Left forelimb (tissue), 1 donor: Measurements from ENCODE around the gene DENND1A.
"Not testable (repeated sequence)": the region's sequence is repeated elsewhere in the genome, so short reads cannot be mapped to it uniquely, and the experiment has no call there.

Source experiments
- DNase-seq: peaks from one replicate; pipeline ENCODE4 v3.0.0-alpha.2; 2018; ENCODE audit warnings: low spot score

DENND1A gene

GRCh38 chr9:123455187-123455586 lies 474.7 kb downstream of the DENND1A start:
- DNase-seq: no peak

- DNase-seq: no peak
These were observed 475.6 kb downstream of the DENND1A start for GRCh38 chr9:123454361-123454760.

DNA sequence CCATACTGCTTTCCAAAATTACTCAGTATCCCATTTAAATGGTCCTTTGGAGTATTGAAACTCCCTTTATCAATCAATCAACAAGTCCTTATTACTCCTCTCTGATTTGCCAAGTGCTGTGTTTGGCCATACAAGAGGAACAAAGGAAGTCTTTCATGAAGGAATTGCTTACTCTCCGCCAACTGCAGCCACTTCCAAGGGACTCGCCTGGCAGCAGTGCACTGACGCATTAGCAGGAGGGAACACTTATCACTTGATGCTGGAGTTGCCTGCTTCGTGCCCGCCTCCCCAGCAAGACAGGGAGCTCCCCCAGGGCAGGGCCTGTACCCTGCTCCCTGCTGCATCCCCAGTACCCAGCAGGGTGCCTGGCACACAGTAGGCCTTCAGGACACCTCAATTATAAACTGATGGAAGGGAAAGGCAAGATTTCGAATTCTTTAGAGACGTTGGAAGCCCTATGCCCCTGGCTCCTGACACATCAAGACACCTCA lies 476.1 kb downstream of the DENND1A start:
- DNase-seq: no peak

DNA sequence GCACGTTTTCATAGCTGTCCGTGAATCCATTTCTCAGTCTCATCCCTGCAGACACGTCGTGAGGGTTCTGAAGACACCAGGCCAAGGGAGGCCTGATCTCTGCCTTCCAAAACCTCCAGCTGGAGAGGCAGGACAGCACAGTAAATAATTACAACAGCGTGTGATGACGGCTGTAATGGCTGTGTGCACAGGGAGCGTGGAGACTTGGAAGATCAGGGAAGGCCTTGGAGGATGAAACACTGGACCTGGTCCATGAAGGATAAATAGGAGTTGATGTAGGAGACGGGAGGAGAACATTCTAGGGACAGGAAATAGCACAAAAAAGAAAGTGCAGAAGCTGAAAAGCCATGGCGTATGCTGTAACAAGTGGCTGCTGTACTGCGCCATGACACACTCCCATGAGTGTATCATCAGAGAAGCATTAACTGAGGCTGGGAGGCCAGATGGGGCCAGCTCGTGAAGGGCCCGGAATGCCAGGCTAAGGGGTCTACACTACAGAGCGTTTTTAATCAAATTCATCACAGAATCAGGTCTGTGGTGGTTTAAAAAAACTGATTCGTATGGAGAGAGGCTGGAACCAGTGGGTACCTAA lies 476.8 kb downstream of the DENND1A start:
- no peak for DNase-seq

- DNase-seq: no peak
These were observed 478.9 kb downstream of the DENND1A start for GRCh38 chr9:123450996-123451395.

GRCh38 chr9:123450098-123450770 lies 479.7 kb downstream of the DENND1A start:
- DNase-seq: no peak

- DNase-seq: no peak
These were observed 481.8 kb downstream of the DENND1A start for GRCh38 chr9:123447934-123448646.

DNA sequence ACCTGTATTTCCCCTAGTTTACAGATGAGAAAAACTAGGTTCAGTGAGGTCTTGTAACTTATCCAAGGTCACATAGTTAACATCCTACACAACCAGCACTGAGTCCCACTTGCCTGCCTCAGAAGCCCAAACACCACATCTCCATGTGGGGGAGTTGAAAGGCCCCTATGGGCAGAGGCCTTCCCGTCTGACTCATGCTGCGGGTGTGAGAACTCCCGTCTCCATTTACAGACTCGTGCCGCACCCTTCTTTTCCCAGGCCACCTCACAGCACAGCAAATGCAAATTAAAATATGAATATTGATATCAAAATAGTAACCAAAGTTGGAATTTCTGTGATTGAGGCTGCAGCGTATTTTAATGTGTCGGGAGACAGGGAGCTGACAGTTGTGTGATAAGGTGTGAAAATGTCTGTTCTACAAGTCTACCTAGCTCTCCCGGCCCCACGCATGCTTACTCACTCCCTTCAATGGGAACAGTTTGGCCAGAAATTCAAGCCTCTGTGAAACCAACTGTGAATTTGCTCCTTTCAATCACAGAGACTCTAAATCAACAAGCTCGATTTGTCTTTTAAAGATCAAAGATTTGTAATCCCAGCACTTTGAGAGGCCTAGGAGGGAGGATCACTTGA lies 483.8 kb downstream of the DENND1A start:
- DNase-seq: no peak

GRCh38 chr9:123445116-123445515 lies 484.8 kb downstream of the DENND1A start:
- no peak for DNase-seq

DNA sequence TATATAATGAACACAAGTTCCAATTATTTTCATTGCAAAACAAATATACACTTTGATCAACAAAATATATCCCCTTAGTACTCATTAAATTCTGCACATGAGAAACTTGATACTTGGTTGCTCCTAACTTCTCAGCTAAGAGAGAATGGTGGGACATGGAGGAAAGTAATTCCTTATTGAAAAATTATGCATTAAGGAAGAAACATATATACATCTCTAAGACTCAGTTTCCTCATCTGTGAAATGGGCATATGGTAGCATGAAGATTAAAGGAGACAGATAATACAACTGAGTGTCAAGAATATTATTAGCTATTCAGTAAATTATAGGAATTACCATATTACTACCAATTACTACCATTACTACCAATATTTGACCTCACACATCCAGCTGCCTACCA lies 488.2 kb downstream of the DENND1A start:
- no peak for DNase-seq

DNA sequence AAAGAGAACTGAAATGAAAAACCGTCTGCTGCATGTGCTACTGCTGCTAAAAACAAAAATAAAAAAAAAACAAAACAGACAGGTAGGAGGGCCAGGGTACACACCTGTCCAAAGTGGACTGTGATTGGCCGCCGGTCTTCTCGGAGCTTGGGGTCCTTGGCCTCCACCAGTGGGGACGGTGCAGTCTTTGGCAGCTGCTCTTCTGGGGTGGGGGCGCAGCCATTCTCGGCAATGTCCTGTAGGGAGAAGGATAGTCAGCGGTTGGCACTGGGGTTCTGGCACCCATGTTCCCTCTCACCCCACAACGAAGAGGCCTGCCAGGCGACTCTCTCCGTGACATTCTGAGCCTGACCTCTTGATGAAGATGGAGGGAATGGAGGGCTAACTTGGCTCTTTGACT lies 489.7 kb downstream of the DENND1A start:
- DNase-seq: no peak

- no peak for DNase-seq
These were observed 491.1 kb downstream of the DENND1A start for GRCh38 chr9:123438821-123439220.

DNA sequence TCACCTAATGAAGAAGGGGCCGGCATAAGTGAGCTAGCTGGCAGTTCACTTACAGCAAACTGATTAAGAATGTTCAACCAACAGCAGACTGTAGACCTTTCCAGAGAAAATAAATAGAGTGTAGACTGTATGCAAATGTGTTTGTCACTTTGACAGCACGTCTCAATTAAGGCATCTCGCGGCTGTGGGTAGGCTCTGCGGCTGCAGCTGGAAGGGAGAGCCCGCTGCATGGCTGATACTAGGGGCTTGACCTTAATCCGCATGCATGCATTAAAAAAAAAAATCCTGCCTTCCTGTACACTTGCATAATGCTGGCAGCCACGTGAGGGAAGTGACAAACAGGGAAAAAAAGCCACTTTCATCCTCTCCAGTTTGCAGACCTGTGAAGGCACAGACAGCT lies 491.6 kb downstream of the DENND1A start:
- DNase-seq: no peak

DNA sequence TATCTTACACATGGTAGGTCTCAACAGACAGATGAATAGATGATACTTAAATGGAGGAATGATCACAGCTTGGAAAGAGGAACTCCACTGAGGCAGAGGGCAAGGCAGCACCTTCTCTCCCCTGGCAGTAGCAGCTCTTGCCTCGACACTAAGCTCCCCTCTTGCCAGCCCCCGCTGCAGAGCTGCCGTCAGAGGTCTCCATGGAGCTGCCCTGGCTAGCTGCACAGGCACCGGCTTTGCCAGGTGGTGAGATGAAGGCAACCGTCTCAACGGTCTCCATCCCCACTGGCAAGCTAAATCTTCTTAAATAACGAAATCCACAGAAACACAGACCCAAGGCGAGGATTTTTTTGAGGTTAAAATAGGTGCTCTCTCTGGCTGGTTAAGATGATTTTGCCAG lies 492.7 kb downstream of the DENND1A start:
- peak; percentile 17 for DNase-seq

DNA sequence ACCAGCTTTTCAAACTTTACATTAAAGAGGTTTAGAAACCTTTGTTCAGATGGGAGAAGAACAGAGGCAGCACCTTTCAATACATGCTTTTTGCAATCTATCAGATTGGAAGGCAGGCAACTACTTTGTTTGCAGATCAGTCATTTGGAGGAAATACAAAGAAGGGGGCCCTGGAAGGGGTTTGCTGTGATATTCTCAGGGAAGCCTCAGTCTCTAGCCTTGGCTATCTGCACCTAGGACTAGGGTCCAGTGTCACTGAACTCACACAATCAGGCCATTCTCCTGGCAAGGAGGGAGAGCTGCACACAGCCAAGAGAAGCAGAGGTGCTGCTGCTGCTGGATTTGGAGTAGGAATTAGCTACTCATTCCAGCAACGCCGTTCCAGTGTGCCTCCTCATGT lies 494.5 kb downstream of the DENND1A start:
- no peak for DNase-seq

GRCh38 chr9:123434619-123435240 lies 495.2 kb downstream of the DENND1A start:
- DNase-seq: peak; percentile 36

DNA sequence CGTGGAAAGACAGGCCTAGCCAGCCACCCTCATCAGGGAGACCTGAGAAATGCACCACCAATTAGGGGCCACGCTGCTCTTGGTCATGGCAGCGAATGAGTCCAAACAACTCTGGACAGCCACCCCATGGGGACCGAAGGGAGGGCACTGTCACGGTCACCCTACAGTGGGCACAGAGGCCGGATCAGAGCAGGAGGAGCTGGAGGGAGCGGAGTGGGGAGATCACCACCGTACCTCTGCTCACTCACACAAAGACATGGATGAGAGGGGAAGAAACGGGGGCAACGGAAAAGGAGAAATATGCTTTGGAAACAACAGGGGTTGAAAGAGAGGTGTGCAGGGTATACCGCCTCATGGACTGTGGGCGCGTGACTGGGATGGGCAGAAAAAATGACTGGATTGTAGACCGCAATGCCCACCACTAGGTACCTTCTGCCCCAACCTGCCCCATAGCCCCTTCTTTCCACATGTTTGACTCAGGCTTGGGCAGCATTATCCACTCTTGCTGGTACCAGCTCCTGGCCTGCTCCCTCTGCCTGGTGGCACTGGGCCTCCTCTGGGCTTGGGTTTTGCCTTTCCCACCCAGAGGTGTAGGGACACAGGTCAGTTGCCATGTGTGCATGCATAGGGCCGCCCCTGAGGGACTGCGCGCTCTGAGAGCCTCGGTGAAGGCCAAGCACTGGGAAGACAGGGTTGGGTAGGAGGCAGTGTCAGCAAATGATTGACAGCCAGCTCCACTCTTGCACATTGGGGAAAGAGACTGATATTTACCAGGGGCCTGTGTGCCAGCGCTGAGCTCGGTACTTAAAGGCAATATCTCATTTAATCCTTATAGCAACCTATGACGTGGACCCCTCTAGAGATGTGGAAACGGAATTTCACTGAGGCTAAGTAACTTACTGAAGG lies 497.3 kb downstream of the DENND1A start:
- peak; percentile 48 for DNase-seq

- DNase-seq: peak; percentile 44
These were observed 498.3 kb downstream of the DENND1A start for GRCh38 chr9:123431581-123431980.

- DNase-seq: not testable (repeated sequence)
These were observed 501.5 kb downstream of the DENND1A start for GRCh38 chr9:123428450-123428849.

DNA sequence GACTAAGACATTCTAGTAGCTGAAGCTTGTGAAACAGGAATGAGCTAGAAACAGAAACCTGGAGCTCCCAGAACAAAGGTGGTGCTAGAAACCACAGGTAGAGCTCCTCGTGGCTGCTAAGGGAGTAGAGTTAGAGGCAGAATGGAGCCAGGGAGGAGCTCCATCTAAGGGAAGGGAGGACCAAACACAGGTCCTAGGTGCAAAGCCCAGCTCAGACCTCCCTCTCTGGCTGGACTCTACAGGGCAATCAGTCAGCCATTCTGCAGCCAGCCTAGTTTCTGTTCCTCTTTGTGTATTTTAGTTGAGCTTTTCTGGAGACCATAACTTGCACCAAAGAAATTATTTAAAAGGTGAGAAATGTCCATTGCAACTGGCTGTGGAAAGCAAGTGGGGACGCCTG lies 503.5 kb downstream of the DENND1A start:
- DNase-seq: no peak

DNA sequence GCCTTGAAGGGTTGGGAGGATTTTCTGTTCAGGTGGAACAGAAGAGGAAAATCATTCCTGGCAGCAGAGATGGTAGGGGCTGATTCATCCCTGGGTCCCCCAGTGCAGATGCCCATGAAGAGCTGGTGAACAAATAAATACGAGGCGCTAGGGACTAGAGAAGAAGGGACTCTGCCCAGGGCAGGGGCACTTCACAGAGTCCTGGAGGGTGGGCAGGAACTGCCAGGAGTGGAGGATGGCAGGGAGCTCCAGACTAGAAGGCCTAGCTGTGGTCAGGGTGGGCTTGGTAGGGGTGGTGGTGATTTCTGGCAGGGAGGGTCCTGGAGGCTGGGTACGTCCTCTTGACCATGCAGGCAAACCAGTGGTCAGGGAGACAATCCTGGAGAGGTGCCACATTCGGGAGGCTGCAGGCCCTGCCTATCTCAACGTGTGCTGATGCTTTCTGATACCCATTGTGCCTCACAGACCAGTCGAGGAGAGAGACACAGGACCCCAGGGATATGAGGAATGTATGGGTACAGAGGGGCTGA lies 504.0 kb downstream of the DENND1A start:
- DNase-seq: peak; percentile 30
